Measurements from ENCODE around the gene ACTR3C. TPM values are rescaled to one million over a fixed set of nuclear protein-coding genes. Genes with fewer than 3 reads are reported as not detected.
"Not testable (repeated sequence)": the region's sequence is repeated elsewhere in the genome, so short reads cannot be mapped to it uniquely, and the experiment has no call there.

The ACTR3C gene
- total RNA-seq, 1 donor from 2014 or later = 0.11 TPM

- no peak overlapping the region for H3K4me3 ChIP-seq
- no peaks in the 10 kb centered on the region for H3K9me3 ChIP-seq
- intact Hi-C loops (cut with DNase I) = no loop called here
- no peaks in the 10 kb centered on the region for H3K36me3 ChIP-seq
- TF ChIP-seq CTCF (IDR thresholded peaks at IDR 0.05) = no peak
- H3K27ac ChIP-seq = no peak overlapping the region
- no peaks in the 10 kb centered on the region for H3K4me1 ChIP-seq
- no peak for DNase-seq (ENCODE audit: low spot score in 2 of 2)
- H3K27me3 ChIP-seq = no peaks in the 10 kb centered on the region
Observed at GRCh38 chr7:150307129-150307528, 16.2 kb downstream of the ACTR3C start.

- H3K27ac ChIP-seq; H3K4me3 ChIP-seq; H3K27me3 ChIP-seq; intact Hi-C loops (cut with DNase I); H3K36me3 ChIP-seq; H3K4me1 ChIP-seq; DNase-seq (ENCODE audit: low spot score in 2 of 2); H3K9me3 ChIP-seq: not testable (repeated sequence)
Observed at GRCh38 chr7:150306377-150306776, 17.0 kb downstream of the ACTR3C start.

GRCh38 chr7:150305903-150306284, 17.5 kb downstream of the ACTR3C start:
- H3K27ac ChIP-seq; intact Hi-C loops (cut with DNase I); H3K36me3 ChIP-seq; H3K4me3 ChIP-seq; H3K4me1 ChIP-seq; H3K27me3 ChIP-seq; H3K9me3 ChIP-seq; DNase-seq (ENCODE audit: low spot score in 2 of 2): not testable (repeated sequence)

GRCh38 chr7:150305259-150305902, 18.0 kb downstream of the ACTR3C start:
- H3K27ac ChIP-seq; intact Hi-C loops (cut with DNase I); DNase-seq (ENCODE audit: low spot score in 2 of 2); H3K4me1 ChIP-seq; H3K36me3 ChIP-seq; H3K27me3 ChIP-seq; H3K4me3 ChIP-seq; H3K9me3 ChIP-seq: not testable (repeated sequence)

- intact Hi-C loops (cut with DNase I); DNase-seq (ENCODE audit: low spot score in 2 of 2); H3K4me1 ChIP-seq; H3K36me3 ChIP-seq; H3K27me3 ChIP-seq; H3K9me3 ChIP-seq; H3K27ac ChIP-seq; H3K4me3 ChIP-seq: not testable (repeated sequence)
Observed at GRCh38 chr7:150304499-150305258, 18.7 kb downstream of the ACTR3C start.

- H3K4me3 ChIP-seq; H3K9me3 ChIP-seq; H3K27me3 ChIP-seq; H3K27ac ChIP-seq; DNase-seq (ENCODE audit: low spot score in 2 of 2); H3K4me1 ChIP-seq; intact Hi-C loops (cut with DNase I); H3K36me3 ChIP-seq: not testable (repeated sequence)
Observed at GRCh38 chr7:150302908-150303310, 20.4 kb downstream of the ACTR3C start.

- H3K4me3 ChIP-seq; H3K4me1 ChIP-seq; H3K9me3 ChIP-seq; DNase-seq (ENCODE audit: low spot score in 2 of 2); H3K27ac ChIP-seq; H3K27me3 ChIP-seq; H3K36me3 ChIP-seq; intact Hi-C loops (cut with DNase I): not testable (repeated sequence)
Observed at GRCh38 chr7:150297978-150298377, 25.4 kb downstream of the ACTR3C start.

- DNase-seq (ENCODE audit: low spot score in 2 of 2); H3K4me3 ChIP-seq; H3K9me3 ChIP-seq; H3K4me1 ChIP-seq; H3K27me3 ChIP-seq; H3K36me3 ChIP-seq; intact Hi-C loops (cut with DNase I); H3K27ac ChIP-seq: not testable (repeated sequence)
Observed at GRCh38 chr7:150296802-150297201, 26.5 kb downstream of the ACTR3C start.

- H3K9me3 ChIP-seq; H3K27ac ChIP-seq; intact Hi-C loops (cut with DNase I); H3K27me3 ChIP-seq; H3K4me3 ChIP-seq; DNase-seq (ENCODE audit: low spot score in 2 of 2); H3K36me3 ChIP-seq; H3K4me1 ChIP-seq: not testable (repeated sequence)
Observed at GRCh38 chr7:150295614-150296013, 27.7 kb downstream of the ACTR3C start.

GRCh38 chr7:150295027-150295426, 28.3 kb downstream of the ACTR3C start:
- H3K9me3 ChIP-seq; H3K4me1 ChIP-seq; H3K27me3 ChIP-seq; H3K4me3 ChIP-seq; H3K27ac ChIP-seq; intact Hi-C loops (cut with DNase I); DNase-seq (ENCODE audit: low spot score in 2 of 2); H3K36me3 ChIP-seq: not testable (repeated sequence)

- H3K36me3 ChIP-seq; H3K4me3 ChIP-seq; H3K9me3 ChIP-seq; H3K27ac ChIP-seq; H3K4me1 ChIP-seq; DNase-seq (ENCODE audit: low spot score in 2 of 2); intact Hi-C loops (cut with DNase I); H3K27me3 ChIP-seq: not testable (repeated sequence)
Observed at GRCh38 chr7:150290317-150290716, 33.0 kb downstream of the ACTR3C start.

GRCh38 chr7:150288816-150289215, 34.5 kb downstream of the ACTR3C start:
- H3K36me3 ChIP-seq; H3K4me3 ChIP-seq; H3K9me3 ChIP-seq; H3K27ac ChIP-seq; intact Hi-C loops (cut with DNase I); H3K27me3 ChIP-seq; DNase-seq (ENCODE audit: low spot score in 2 of 2); H3K4me1 ChIP-seq: not testable (repeated sequence)

- not testable (repeated sequence) for H3K9me3 ChIP-seq; H3K4me1 ChIP-seq; DNase-seq (ENCODE audit: low spot score in 2 of 2); H3K27me3 ChIP-seq; H3K36me3 ChIP-seq; H3K27ac ChIP-seq; H3K4me3 ChIP-seq
- intact Hi-C loops (cut with DNase I) = loop anchor here (2.0 kb wide), 1 partner anchor 133 kb away; no protein-coding TSS in a partner anchor
Observed at GRCh38 chr7:150287815-150288214, 35.5 kb downstream of the ACTR3C start.
